Parathyroid adenoma (tissue), 2 donors: Measurements from ENCODE around the gene XRN1.

ENCODE experiments used
- H2AFZ ChIP-seq: fragments of 300-600 bp; sonication (generic); one replicate; pipeline ENCODE4 v1.7.0; 2017; ENCODE audit warnings: antibody characterized with exemption, mild to moderate bottlenecking
- H3K27ac ChIP-seq: fragments of 300-600 bp; sonication (generic); one replicate; pipeline ENCODE4 v1.7.0; 2017
- H3K27me3 ChIP-seq: fragments of 300-600 bp; sonication (generic); one replicate; pipeline ENCODE4 v1.7.0; 2017; ENCODE audit warnings: low read length; ENCODE audit not compliant: control insufficient read depth, insufficient read depth
- H3K36me3 ChIP-seq: fragments of 300-600 bp; sonication (generic); one replicate; pipeline ENCODE4 v1.7.0; 2017; ENCODE audit warnings: low read length; ENCODE audit not compliant: control insufficient read depth, insufficient read depth
- H3K4me1 ChIP-seq: fragments of 300-600 bp; sonication (generic); one replicate; pipeline ENCODE4 v1.7.0; 2017; ENCODE audit warnings: control low read depth
- H3K4me2 ChIP-seq: fragments of 300-600 bp; sonication (generic); one replicate; pipeline ENCODE4 v1.7.0; 2017; ENCODE audit warnings: low read length
- H3K4me3 ChIP-seq: fragments of 300-600 bp; sonication (generic); one replicate; pipeline ENCODE4 v1.7.0; 2017; ENCODE audit warnings: low read depth, low read length
- H3K79me2 ChIP-seq: fragments of 300-600 bp; sonication (generic); one replicate; pipeline ENCODE4 v1.7.0; 2017; ENCODE audit warnings: control low read depth
- H3K9ac ChIP-seq: fragments of 300-600 bp; sonication (generic); one replicate; pipeline ENCODE4 v1.7.0; 2017; ENCODE audit warnings: mild to moderate bottlenecking
- H3K9me3 ChIP-seq: fragments of 300-600 bp; sonication (generic); one replicate; pipeline ENCODE4 v1.7.0; 2017; ENCODE audit warnings: low read length; ENCODE audit not compliant: control insufficient read depth
- TF ChIP-seq, protein P1 (sequence below): fragments of 300-600 bp; sonication (generic); IDR thresholded peaks from one replicate; pipeline ENCODE4 v1.7.0; 2017; ENCODE audit warnings: antibody characterized with exemption, mild to moderate bottlenecking
- donor health status: primary hyperparathyroidism.

XRN1 gene

DNA sequence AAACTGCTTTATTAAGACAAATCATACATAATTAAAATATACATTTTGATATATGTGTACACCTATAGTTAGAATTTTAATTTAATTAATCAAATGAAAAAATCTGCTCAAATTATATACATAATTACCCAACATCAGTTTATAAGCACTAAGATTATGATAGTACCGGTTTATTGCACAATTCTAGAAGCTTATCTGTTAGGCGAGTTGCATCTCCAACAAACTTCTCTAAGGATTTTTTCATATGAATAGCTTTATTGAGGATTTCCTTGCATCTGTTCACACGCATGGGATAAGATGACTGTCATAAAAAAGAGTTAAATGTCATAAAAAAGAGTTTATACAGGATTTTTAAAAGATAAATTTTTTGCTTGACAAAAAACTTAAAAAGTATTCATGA is 19.9 kb upstream of the XRN1 start:
- TF ChIP-seq, protein P1, sequence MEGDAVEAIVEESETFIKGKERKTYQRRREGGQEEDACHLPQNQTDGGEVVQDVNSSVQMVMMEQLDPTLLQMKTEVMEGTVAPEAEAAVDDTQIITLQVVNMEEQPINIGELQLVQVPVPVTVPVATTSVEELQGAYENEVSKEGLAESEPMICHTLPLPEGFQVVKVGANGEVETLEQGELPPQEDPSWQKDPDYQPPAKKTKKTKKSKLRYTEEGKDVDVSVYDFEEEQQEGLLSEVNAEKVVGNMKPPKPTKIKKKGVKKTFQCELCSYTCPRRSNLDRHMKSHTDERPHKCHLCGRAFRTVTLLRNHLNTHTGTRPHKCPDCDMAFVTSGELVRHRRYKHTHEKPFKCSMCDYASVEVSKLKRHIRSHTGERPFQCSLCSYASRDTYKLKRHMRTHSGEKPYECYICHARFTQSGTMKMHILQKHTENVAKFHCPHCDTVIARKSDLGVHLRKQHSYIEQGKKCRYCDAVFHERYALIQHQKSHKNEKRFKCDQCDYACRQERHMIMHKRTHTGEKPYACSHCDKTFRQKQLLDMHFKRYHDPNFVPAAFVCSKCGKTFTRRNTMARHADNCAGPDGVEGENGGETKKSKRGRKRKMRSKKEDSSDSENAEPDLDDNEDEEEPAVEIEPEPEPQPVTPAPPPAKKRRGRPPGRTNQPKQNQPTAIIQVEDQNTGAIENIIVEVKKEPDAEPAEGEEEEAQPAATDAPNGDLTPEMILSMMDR: no peak
- Histone ChIP-seq H3K4me3 (no peak overlapping the region), H3K4me1 (no peaks in the 10 kb centered on the region), H3K27ac (no peak overlapping the region), H2AFZ (no peak overlapping the region), H3K9me3 (no peaks in the 10 kb centered on the region), H3K27me3 (no peaks in the 10 kb centered on the region), H3K36me3 (no peaks in the 10 kb centered on the region), H3K9ac (no peak overlapping the region), H3K79me2 (no peaks in the 10 kb centered on the region), H3K4me2 (no peak overlapping the region)

DNA sequence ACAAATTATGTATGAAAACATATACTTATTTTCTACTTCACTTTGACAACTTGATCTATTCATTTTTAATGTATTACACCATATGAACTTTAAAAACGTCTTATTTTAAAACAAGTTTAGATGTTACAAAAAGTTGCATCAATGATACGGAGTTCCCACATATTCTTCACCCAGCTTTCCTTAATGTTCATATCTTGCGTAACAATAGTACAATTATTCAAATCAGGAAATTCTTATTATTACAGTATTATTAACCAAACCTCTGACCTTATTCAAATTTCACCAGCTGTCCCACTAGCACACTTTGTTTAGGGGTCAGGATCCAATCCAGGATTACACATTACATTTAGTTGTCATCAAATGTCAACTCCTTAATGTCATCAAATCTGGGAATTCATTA is 12.9 kb upstream of the XRN1 start:
- H3K4me2 ChIP-seq: no peak overlapping the region
- H3K27me3 ChIP-seq: no peaks in the 10 kb centered on the region
- TF ChIP-seq, protein P1: no peak
- no peak overlapping the region for H3K9ac ChIP-seq
- no peak overlapping the region for H2AFZ ChIP-seq
- no peak overlapping the region for H3K27ac ChIP-seq
- no peak overlapping the region for H3K4me3 ChIP-seq
- H3K9me3 ChIP-seq: no peaks in the 10 kb centered on the region
- H3K79me2 ChIP-seq: no peaks in the 10 kb centered on the region
- H3K36me3 ChIP-seq: no peaks in the 10 kb centered on the region
- H3K4me1 ChIP-seq: no peaks in the 10 kb centered on the region

DNA sequence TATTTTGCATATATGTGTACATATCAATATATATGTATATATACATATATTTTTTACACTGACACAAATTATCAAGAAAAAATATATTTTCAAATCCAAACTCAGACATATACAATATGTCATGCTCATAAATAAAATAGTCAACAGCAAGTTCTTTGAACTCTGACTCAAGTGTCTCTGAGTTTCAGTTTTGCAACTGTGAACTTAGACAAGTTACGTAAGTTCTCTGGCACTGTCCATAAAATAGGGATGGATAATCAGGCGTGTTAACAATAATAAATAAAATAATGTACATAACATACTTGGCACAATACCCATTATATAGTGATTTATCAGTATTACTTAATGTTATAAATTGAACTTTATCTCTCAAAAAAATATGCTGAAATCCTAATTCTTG is 12.1 kb upstream of the XRN1 start:
- Histone ChIP-seq H2AFZ (no peak overlapping the region), H3K4me1 (no peaks in the 10 kb centered on the region), H3K27me3 (no peaks in the 10 kb centered on the region), H3K4me3 (no peak overlapping the region), H3K9me3 (no peaks in the 10 kb centered on the region), H3K79me2 (no peaks in the 10 kb centered on the region), H3K9ac (no peak overlapping the region), H3K27ac (no peak overlapping the region), H3K36me3 (no peaks in the 10 kb centered on the region), H3K4me2 (no peak overlapping the region)
- TF ChIP-seq, protein P1: no peak

DNA sequence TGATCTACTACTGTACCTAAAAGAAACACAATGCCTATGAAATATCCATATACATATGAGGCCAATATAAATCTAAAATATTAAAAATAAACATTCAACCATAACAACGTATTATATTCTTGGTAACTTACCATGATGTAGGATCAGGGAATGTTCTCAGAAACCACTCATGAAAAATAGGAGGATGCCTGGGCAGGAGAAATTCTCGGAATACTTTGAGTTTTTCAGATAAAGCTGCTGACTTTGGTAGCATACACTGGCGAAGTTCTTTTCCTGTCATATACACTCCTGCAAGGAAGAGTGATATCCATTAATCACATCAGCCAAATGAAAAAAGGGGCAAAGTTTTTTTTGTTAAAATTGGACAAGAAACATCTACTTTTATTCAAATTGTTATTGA is 11.3 kb upstream of the XRN1 start:
- Histone ChIP-seq H2AFZ (no peak overlapping the region), H3K36me3 (no peaks in the 10 kb centered on the region), H3K9ac (no peak overlapping the region), H3K9me3 (no peaks in the 10 kb centered on the region), H3K27me3 (no peaks in the 10 kb centered on the region), H3K79me2 (no peaks in the 10 kb centered on the region), H3K27ac (no peak overlapping the region), H3K4me1 (no peaks in the 10 kb centered on the region), H3K4me3 (no peak overlapping the region), H3K4me2 (no peak overlapping the region)
- TF ChIP-seq, protein P1: no peak

DNA sequence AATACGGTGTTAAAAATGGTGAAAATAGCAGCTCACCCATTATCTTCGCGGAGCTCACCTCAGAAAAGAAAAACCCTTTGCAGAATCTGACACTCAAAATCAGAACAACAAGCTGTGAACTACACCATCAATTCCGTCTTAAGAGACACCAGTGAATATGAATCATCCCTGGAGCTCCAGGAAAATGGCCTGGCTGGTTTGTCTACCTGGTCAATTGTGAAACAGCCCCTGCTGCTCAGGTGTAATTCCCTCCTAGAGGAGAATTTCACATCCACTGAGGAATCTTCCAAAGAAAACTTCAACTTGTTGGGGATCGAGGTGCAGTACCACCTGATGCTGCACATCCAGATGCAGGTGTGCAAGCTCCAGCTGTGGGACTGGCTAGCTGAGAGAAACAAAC is 3.0 kb upstream of the XRN1 start:
- Histone ChIP-seq H3K4me3 (no peak overlapping the region), H3K4me1 (no peaks in the 10 kb centered on the region), H2AFZ (no peak overlapping the region), H3K79me2 (peaks cover 14% of the 10 kb centered on the region), H3K9ac (no peak overlapping the region), H3K36me3 (no peaks in the 10 kb centered on the region), H3K27ac (no peak overlapping the region), H3K9me3 (no peaks in the 10 kb centered on the region), H3K27me3 (no peaks in the 10 kb centered on the region), H3K4me2 (no peak overlapping the region)
- TF ChIP-seq, protein P1: no peak
